ENCODE results near the gene BCAR1.

DNA sequence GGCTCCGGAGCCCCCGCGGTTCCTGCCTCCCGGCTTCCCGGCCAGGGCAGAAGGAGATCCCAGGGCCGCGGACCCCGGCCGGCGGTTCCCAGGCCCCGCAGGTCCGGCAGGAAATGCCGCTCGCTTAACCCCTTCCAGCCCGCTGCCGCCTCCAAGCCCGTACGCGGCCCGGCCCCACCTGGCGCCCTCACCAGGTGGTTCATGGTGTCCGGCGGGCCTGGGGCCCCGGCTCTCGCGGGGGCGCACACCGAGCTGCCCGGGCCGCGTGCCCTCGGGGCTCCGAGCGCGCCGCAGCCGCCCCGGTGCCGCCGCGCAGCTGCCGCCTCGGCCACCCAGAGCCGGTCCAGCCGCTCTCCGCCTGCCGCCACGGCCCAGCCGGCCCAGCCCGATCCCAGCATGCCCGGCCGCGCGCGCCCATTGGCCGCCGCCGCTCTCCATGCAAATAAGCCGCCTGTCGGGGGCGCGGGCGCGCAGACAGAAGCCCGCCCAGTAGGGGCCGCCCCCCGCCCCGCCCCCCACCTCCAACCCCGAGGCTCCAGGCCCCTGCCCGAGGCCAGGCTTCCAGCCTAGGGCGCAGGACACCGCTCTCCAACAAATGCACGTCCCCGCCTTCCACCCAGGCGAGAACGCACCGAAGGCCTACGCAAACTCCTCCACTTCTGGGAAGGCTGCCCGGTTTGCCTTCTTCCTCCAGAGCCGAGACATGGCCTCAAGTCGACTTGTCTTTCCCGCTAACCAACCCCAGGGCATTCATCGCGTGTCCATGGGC lies at the start of gene BCAR1:
- TF ChIP-seq, protein P1, sequence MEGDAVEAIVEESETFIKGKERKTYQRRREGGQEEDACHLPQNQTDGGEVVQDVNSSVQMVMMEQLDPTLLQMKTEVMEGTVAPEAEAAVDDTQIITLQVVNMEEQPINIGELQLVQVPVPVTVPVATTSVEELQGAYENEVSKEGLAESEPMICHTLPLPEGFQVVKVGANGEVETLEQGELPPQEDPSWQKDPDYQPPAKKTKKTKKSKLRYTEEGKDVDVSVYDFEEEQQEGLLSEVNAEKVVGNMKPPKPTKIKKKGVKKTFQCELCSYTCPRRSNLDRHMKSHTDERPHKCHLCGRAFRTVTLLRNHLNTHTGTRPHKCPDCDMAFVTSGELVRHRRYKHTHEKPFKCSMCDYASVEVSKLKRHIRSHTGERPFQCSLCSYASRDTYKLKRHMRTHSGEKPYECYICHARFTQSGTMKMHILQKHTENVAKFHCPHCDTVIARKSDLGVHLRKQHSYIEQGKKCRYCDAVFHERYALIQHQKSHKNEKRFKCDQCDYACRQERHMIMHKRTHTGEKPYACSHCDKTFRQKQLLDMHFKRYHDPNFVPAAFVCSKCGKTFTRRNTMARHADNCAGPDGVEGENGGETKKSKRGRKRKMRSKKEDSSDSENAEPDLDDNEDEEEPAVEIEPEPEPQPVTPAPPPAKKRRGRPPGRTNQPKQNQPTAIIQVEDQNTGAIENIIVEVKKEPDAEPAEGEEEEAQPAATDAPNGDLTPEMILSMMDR (IDR thresholded peaks at IDR 0.05; ENCODE audit: borderline replicate concordance, extremely low read depth, low read length, poor library complexity, severe bottlenecking), result no peak
- no peak for TF ChIP-seq EZH2 (IDR thresholded peaks at IDR 0.05; ENCODE audit: borderline replicate concordance, low read depth, low read length, severe bottlenecking)

All from DND-41 (cell line).